GM19438 (cell line): ENCODE results near the gene TRAF3IP1.

ENCODE experiments used
- ATAC-seq: cut with Tn5 transposase; IDR thresholded peaks from one replicate; pipeline ENCODE4 v1.9.1; 2021; ENCODE audit warnings: low read depth; ENCODE audit not compliant: unreplicated experiment

The TRAF3IP1 gene

DNA sequence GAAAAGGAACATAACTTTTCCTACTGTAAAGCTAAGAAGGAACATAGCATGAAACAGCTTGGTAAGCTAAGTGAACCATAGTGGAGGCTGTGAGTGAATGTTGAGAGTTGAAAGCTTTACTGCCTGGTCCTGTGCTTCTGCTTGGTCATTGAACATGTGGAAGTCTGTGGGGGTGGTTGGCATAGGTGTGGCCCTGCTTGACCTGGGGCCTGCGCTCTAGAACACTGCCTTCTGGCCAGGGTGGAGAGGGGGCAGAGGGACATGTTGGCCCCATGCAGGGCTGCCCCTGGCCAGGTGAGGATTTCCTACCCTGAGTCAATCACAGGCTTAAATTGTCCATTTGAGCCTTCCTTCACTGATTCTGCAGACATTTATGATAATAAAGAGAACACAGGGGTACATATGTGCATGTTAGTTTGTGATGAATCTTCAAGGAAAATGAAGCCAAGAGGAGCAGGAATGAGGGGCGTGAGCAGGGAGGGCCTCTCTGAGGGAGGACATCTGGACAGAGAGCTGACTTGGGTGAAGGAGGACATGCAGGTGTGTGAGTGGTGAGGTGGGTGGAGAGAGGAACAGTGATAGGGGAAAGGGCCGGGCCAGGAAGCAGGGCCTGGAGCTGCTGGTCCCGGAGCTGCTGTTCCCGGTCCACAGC, 16.6 kb downstream of the TRAF3IP1 start:
- ATAC-seq: no peak

- no peak for ATAC-seq
These were observed 17.5 kb downstream of the TRAF3IP1 start for GRCh38 chr2:238337846-238338245.

GRCh38 chr2:238338710-238339394, 18.5 kb downstream of the TRAF3IP1 start:
- no peak for ATAC-seq

DNA sequence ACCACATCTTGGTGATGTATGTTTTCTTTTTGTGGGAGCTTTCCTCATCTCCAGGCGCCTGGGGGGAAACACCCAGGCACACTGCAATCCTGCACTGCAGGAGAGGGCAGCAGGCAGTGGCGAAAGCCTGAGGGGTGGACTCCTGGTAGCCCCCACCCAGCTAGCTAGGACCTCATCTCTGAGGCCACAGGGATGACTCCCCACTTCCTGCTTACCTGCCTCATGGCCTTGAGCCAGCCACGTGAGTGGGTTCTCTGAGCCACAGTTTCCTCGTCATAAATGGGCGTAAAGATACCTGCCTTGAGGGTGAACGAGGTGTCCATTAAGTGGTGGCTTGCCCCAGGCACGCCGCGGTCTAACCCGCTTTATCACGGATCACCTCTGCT, 19.1 kb downstream of the TRAF3IP1 start:
- ATAC-seq: no peak

- ATAC-seq: no peak
These were observed 19.5 kb downstream of the TRAF3IP1 start for GRCh38 chr2:238339814-238340213.

GRCh38 chr2:238341536-238341935, 21.2 kb downstream of the TRAF3IP1 start:
- ATAC-seq: no peak

DNA sequence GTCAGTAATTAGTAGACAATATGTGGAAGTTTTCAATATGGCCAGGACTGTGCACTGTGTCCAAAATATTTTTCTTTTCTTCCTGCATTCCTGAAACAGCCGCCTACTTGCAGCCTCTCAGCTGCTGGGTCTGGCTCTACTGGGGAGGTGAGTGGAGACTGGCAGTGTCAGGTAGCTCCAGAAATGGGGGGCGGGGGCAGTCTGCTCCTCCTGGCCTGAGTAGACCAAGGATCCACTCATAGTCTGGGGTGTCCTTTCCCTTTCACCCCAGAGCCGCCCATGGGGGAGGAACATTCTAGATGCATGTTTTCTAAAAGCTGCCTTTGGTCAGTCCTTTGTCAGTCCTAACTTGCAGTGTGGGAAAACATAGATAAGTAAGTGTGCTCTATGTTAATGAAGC, 23.7 kb downstream of the TRAF3IP1 start:
- no peak for ATAC-seq

GRCh38 chr2:238344517-238344916, 24.2 kb downstream of the TRAF3IP1 start:
- ATAC-seq: no peak

DNA sequence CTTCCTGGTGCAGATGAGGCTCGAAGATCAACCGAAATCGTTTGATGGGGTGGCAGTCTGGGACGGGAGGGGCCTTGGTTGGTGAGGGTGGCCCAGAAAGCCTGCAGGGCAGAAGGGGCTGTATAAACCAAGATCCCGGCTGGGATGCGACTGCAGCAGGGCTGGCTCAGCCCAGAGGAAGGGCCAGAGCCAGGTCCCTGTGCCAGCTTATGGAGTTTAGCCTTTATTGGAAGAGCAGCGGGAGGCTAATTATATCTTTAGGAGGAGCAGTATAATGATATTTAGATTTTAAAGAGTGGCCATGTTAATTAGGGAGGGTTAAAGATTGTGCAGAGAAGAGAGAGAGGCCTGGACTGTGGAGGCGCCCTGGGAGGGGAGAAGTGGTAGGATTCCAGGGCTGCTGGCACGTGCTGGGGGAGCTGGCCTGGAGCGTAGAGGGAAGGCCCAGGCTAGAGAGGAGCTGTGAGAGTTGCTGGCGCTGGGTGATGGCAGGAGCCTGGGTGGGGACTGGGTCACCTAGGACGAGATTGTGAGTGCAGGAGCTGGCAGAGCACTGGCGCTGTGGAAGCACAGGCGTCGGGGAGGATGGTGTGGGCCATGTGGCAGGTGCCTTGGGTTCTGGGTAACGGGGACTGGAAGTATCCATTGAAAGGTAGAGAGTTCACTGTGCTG, 25.1 kb downstream of the TRAF3IP1 start:
- no peak for ATAC-seq

DNA sequence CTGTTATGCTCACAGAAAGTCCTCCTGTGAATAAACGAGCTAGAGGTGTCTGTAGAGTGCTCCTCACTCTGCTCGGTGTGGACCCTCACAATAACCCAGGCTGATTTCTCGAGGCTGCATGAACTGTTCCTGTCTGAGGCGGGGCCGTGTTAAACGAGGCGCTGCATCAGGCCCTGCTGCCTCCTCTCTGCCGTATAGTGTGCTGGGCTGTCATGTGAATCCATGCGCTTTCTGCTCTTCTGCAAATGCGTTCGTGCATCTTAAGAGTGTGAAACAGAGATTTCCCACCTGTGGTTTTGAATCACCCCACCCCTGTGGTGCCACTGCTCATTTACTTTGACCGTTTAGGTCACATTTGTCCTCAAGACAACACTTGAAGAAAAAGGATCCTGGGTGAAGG, 26.2 kb downstream of the TRAF3IP1 start:
- ATAC-seq: no peak

- no peak for ATAC-seq
These were observed 30.0 kb downstream of the TRAF3IP1 start for GRCh38 chr2:238350150-238350897.

GRCh38 chr2:238351315-238351714, 31.0 kb downstream of the TRAF3IP1 start:
- ATAC-seq: no peak

- ATAC-seq: no peak
These were observed 32.0 kb downstream of the TRAF3IP1 start for GRCh38 chr2:238352361-238352760.

DNA sequence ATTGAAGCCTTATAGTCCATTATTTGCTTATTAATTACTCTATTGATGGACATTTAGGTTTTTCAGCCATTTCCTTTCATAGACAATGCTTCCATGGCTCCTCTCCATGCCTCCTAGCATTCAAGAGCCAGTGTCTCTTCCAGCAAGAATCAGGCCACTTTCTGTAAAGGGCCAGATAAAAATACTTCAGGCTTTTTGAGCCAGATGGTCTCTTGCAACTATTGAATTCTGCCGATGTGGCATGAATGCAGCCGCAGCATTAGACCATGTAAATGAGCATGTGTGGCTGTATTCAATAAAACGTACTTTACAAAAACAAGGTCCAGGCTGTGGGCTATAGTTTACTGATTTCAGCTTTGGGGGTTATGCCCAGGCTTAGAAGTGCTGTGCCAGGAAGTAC, 38.5 kb downstream of the TRAF3IP1 start:
- no peak for ATAC-seq

DNA sequence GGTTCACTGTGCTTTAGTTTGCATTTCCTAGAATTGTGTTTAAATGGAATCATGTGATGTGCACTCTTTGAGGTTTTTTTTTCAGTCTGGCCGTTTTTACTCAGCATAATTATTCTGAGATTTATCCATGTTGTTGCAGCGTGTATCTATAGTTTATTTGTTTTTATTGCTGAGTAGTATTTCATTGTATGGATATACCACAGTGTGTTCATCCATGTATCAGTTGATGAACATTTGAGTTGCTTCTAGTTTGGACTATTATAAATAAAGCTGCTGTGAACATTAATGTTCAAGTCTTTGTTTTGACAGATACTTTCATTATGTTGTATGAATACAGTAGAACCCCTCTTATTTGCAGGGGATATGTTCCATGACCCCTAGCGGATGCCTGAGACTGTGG, 39.1 kb downstream of the TRAF3IP1 start:
- ATAC-seq: no peak

GRCh38 chr2:238361877-238362276, 41.6 kb downstream of the TRAF3IP1 start:
- ATAC-seq: no peak

- ATAC-seq: no peak
These were observed 42.3 kb downstream of the TRAF3IP1 start for GRCh38 chr2:238362626-238363025.

DNA sequence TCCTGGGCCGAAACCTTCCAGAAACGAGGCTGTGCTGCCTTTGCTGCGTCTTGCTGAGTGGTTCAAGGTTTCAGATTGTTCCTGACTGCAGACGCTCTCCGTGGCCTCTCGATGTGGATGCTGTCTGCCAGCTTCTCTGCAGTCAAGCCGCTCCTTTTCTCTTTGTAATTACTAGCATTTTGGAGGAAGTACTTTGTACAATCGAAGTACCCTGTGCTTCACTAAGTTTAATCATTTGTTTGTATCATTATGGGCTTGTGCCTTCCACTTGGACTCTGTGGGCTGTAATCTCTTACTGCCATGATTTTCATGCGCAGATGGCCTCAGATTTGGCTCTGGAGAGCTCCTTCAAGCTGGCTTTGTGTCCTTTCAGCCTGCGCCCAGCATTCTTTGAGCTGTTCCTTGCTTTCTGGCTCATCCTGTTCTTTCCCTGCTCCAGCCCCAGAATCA, 49.3 kb downstream of the TRAF3IP1 start:
- no peak for ATAC-seq

DNA sequence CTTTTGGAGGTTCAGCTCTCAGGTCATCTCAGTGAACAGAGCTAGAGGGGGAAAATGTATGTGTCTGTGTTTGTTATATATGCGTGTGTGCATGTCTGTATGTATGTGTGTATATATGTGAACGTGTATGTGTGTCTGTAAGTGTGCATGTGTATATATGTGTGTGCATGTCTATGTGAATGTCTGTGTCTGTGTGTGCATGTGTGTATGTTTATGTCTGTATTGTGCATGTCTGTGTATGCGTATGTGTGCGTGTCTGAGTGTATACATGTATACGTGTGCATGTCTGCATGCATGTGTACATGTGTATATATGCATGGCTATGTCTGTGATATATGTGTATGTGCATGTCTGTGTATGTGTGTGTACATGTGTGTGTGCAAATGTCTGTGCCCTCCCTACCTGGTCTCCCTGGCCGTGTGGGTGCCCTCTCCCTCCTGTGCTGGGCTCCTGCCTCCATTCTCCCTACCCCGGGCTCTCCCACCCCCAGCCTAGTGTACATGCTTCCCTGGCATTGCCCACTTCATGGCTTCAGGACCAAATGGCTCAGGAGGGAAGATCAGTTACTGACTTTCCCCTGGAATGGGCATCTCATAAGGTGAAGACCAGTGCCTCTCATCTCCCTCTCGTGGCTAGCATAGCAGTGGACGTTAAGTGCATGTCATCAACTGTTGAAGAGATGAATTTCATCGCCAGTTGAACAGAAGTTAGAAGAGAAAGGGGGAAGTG, 49.9 kb downstream of the TRAF3IP1 start:
- ATAC-seq: no peak

DNA sequence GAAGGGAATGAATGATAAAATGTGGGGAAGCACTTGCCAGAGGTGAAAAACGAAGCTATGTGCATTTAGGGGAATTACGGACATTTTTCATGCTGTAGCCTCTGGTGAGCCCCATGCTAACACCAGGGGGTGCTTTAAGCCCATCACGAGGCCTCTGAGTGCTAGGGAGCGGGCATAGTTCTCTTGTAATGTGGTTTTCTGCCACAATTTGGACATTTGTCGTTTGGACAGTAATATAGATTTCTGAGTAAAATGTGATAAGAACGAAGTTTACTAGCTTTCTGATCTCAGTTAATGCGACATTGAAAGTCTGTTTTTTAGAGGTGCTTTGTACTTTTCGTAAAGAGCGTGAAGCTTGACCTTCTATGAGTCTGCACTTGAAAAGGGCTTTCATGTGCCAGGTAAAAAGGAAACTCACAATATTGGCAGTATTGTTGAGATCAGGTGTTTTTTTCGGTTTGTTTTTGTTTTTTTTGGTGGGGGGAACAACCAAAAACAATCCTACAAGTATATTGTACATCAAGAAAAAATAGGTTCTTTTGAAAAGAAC, 50.6 kb downstream of the TRAF3IP1 start:
- no peak for ATAC-seq
